GM18526 (cell line): Measurements from ENCODE around the gene ZFAND6.

ENCODE experiments used
- POLR2A ChIP-seq: IDR thresholded peaks from 3 replicates; pipeline ENCODE4 v1.6.1; 2011; ENCODE audit not compliant: insufficient read length; ENCODE audit errors: extremely low read depth

Gene ZFAND6

DNA sequence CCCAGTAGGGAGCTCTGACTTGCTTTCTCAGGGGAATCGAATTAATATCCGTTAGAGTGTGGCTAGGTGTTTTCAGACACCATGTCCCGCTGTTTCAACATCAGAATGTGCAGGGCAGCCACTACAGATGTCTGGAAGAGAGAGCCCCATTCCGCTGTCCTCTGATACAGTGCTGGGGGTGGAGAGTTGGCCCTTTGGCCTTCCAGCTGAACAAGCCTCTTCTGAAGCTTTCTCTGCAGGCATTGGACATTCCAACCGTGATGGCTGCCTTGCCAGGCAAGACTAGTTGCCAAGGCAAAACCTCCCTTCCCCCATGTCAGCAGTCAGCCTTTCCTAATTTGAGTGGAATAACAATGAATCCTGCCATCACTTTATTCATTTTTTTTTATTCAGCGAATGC is 94.9 kb downstream of the ZFAND6 start:
- no peak for TF ChIP-seq POLR2A

DNA sequence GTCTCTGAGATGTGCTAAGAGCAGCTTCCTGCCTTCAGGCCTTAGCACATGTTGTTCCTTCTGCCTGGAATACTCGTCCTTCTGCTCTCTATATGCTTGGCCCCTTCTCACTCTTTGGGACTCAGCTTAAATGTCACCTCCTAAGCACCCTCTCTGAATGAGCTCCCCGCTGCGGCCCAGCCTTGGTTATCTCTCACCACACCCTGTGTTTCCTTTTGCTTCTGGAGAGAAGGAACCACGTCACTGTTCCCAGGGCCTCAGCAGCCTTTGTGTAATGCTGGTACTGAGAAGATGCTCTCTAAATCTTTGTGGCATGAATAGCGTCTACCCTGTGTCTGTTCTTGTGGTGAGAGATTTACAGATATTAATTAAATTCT is 95.5 kb downstream of the ZFAND6 start:
- no peak for TF ChIP-seq POLR2A

DNA sequence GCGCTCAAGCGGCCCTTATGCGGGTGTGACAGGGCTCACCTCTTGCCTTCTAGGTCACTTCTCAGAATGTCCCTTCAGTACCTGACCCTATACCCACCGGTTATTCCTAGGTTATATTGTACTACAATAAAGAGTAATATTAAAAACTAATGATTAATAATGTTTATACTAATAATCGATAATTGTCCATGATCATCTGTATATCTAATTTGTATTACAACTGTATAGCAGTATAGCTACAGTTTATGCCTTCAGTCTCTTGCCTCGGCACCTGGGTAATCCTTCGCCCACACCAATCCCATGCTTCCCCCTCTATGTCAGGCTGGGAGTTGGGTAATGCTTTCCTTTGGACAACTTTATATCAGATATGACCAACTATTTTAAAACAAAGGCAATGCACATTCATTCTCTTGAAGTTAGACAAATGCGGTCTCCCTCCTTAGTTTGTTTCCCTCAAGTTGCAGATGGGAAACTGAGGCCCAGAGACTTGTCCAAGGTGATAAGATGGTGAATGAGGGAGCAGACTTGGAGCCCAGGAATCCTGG is 96.8 kb downstream of the ZFAND6 start:
- TF ChIP-seq POLR2A = no peak

DNA sequence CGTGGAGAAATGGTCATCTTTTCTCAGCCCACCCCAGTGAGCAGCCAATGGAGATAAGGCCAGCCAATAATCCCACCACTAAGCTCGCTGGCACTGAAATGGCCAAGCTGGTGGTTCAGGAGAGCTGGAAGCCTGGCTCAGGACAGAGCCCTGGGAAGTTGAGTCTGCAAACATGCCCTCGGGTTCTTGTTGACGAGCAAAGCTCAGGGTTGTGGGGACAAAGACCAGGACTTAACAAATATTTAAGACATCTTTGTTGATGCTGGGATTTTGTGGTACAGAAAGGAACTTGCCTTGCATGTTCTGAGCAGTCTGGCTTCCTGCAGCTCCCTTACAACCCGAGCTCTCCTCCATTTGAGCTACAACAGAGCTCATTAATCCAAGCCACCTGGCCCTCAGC is 97.7 kb downstream of the ZFAND6 start:
- TF ChIP-seq POLR2A = no peak

DNA sequence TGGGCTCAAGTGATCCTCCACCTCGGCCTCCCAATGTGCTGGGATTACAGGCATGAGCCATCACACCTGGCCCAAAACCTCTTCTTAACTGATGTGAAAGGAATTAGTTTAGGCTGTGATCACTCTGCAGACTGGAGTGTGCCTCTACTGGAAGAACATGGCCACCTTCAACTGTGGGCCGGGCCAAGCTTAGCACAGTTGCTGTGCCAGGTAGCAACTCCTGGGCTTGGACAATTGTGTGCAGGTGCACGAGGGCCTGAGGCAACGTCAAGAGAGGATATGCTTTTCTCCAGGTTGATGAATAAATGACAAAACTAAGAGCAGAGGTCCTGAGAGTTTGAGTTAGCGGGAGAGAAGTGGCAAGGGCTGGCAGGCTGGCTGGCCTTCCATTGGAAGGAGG is 99.8 kb downstream of the ZFAND6 start:
- no peak for TF ChIP-seq POLR2A

DNA sequence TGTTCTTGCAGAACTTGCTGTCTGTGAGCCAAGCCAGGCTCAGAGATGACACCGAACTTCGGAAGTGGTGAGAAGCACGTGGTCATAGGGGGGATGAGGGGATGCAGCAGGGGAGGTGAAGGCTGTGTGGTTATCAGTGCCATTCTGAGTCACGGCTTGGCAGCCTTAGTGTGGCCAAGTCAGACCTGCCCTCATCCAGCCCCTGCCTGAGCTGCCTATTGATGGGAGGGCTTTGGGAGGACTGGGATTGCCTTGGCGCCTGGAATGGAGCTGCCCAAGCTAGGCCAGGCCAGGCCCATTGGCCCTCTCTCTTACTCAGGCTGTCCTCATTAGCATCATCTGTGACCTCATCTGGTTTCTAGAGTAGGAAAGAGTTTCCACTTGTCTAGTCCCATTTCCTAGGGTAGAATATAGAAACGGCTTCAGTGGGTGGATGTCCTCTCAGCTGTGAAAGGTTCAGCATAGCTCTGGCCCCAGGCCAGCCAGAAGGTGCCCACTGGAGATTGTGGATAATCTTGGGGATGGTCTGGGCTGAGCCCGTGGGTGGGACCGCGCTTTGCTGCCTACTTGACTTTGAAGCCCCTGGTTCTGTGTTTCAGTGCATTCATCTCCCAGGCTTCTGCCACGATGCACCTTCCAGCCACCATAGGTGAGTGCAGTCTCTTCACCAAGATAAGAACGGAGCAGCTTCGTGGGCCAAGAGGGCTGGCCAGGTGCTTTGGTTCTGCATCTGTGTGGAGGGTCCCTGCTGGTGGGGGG is 100.5 kb downstream of the ZFAND6 start:
- no peak for TF ChIP-seq POLR2A

DNA sequence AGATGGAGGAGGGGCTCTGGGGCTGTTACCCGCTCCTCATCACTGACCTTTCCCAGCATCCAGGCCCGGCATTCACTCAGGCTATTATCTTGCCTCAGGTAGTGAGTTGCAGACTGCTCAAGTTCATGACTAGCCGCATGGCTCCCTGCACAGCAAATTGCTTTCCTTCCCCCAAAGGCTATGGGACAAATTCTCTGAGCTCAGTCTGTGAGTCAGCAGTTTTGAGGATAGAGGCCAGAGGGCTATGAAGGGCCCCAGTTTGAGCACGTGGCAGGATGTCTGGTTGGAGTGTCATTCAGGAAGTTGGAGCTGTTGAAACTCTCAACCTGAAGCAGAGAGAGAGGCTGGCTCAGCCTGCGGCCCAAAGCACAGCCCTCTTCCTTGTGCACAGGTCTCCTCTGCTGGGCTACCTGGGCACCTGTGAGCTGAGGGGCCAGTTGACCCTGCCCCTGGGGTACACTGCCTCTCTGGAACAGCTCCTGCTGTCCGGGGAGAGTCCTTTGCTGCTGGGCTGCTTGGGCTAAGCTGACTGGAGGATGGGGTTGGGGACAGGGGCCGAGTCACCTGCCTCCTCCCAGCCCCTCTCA is 101.2 kb downstream of the ZFAND6 start:
- no peak for TF ChIP-seq POLR2A

DNA sequence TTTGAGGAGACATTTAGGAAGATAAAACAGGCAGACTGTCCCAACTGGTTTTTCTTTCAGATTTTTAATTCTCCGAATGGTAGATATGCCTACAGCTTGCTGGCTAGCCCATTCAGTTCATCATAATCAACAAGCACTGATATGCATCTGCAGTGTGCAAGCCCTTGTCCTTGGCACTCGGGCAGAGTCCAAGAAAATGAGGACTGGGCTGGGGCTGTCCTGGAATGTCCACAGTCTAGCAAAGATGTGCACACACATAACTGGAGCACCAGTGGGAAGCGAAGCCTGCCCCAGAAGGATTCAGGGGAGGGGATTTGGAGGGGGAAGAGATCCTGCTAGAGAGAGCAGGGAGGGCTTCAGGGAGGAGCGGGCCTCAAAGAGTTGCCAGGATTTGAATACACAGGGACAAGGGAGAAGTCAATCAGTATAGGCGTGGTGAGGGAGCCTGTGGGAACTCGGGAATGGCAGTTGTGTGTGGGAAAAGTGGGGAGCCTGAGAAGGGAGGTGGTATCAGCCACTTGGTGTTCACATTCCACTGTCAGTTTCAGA is 102.1 kb downstream of the ZFAND6 start:
- TF ChIP-seq POLR2A = no peak

DNA sequence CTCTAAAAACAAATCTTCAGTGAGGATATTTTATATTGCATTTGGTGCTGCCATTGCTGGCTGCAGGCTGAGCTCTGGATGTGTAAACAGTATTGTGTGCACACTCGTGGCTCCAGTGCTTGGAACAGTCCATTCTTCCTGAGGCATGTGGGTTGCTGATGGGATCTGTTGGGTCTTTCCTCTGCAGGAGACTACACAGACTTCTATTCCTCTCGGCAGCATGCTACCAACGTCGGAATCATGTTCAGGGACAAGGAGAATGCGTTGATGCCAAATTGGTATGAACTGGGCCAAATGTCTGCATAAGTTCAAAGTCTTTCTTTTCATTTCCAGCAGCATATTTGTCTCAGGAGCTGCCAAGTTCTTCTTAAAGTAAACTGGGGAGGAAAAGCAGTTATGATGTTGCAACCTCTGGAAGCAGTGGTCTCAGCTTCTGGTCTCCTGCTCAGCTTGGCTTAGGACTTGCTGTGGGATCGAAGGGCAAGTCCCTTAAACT is 102.6 kb downstream of the ZFAND6 start:
- TF ChIP-seq POLR2A = no peak

DNA sequence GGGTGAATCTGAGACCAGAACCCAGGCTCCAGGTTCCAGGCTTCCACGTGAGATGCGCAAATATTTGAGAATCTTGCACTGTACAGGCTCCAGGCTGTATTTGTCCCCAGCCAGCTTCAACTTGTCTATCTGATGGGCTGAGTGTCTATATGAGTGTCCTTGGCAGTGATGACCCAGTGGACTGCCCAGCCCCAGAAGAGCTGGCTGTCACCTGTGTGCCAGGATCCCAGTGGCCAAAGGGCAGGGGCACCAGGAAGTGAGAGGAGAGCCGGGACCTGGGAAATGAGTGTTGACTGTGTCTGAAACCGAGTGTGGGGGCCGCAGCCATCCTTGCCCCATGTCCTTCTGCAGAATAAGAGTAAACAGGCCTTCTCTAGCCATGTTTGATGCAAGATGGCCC is 103.7 kb downstream of the ZFAND6 start:
- no peak for TF ChIP-seq POLR2A

DNA sequence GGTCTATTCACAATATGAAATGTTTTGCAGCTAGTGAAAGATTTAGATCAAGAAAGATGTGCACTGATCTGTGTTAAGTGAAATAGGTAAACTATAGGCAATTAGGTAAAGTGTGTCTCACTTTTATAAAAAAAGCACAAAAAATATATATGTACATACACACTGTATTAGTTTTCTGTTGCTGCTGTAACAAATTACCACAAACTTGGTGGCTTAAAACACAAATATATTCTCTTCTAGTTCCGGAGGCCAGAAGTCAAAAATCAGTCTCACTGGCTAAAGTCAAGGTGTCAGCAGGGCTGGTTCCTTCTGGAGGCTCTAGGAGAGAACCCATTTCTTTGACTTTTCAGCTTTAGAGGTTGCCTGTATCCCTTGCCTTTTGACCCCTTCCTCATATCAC is 104.4 kb downstream of the ZFAND6 start:
- no peak for TF ChIP-seq POLR2A

DNA sequence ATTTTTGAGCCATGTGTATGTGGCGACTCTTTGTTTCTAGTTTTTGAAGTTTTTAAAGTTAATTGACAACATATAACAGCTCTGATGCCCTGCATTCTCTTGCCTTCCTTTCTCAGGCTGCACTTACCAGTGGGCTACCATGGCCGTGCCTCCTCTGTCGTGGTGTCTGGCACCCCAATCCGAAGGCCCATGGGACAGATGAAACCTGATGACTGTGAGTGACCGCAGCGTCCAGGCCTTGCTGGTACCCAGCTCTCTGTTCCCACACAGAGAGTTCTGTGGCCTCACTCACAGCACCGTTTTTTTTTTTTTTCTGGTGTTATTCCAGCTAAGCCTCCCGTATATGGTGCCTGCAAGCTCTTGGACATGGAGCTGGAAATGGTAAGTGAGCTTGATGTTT is 108.5 kb downstream of the ZFAND6 start:
- no peak for TF ChIP-seq POLR2A

DNA sequence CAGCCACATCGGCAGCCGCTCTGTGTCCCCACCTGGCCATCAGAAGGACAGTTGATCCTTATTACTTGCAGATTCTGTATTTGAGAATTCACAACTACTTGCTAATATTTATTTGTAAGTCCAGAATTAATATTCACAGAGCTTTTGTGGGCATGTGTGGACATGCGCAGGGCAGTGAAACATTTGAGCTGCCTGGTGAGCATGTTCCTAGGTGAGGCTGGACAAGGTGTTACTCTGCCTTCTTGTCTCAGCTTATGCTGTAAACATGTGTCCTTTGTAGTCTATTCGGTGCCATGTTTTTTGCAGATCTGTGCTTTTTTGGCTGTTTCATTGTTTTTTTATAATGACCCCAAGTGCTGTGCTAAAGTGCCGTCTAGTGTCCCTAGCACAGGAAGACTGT is 108.9 kb downstream of the ZFAND6 start:
- no peak for TF ChIP-seq POLR2A

DNA sequence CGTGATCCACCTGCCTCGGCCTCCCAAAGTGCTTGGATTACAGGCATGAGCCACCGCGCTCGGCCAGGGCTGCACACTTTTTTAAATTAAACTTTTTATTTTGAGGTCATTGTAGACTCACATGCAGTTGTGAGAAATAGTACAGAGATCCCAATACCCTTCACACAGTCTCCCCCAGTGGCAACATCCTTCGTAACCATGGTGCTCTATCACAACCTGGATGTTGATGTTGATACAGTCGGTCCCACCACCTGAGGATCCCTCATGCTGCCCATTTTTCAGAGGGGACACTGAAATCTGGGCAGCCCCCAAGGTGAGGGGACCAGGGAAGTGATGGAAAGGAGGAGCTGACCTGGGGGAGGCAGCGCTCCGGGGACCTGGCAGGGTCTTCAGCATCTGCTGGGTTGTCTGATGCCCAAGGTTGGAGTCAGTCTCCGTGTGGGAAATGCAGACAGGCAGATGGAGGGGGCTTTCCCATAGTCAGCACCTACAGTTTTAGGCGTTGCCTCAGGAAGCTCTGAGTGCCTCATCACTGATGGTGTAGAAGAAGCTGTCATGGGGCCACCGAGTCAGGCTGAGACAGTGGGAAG is 110.4 kb downstream of the ZFAND6 start:
- no peak for TF ChIP-seq POLR2A

DNA sequence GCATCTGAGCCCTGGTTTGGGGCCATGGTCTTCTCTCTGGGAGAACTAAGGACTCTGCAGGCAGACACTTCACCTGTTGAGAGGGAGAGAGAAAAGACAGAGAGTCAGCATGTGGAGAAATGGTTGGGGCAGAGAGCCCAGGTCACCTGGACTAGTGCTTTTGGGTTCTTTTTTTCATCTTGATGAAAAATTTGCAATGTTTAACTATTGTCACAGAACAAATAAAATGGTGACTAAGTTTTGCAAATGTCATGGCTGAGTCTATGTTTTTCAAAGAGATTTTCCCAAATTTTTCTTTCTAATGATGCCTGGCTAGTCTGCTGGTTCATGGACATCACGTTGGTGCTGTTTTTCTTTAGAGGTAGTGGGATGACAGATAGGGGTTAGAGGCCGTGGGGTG is 111.1 kb downstream of the ZFAND6 start:
- TF ChIP-seq POLR2A = no peak

DNA sequence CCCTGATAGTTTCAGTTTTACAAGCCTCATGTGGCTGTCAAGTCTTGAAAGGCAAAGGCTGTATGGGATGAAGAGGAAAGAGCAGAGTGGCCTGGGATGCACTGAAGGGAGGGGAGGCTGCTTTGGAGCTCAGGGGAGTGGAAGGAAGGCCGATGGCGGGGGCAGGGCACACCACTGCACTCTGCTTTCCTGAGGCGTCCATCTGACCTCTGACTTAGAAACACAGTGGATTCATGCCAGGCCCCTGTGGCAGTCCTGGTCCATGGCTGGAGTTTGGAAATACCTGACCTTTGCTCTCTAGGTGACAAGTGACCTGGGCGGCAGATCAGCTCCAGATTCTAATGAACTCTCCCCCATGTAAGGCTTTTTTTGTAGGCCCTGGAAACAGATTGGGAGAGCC is 112.3 kb downstream of the ZFAND6 start:
- TF ChIP-seq POLR2A = no peak
